Activated CD4-positive, CD25-positive, alpha-beta regulatory T cell treated with anti-CD3 and anti-CD28 coated beads, Interleukin-2, amount 50 U/mL, for 72 hours (primary cell): ENCODE measurements around the gene CD79A.

Experiments used
- DNase-seq: peaks from one replicate; pipeline ENCODE4 v3.0.0; 2021

The CD79A gene

GRCh38 chr19:41921577-41922576 is 44.8 kb downstream of the CD79A start:
- DNase-seq, result no peak

DNA sequence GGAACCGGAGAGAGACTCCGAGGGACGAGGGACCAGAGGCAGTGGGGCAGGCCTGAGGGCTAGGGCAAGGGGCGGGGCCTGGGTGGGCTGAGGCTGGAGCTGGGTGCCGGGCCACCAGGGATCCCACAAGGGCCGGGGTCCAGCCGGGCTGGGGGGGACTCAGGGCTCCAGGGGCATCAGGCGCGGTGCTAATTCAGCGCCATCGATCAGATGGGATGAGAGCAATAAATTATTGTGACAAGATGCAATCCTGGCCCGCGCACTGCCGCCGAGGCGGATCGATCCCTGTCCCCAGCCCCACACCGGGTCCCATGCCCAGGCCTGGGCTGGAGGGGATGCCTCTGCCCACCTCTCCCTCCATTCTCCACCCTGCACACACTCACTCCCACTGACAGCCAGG is 45.5 kb downstream of the CD79A start:
- DNase-seq, result no peak

- no peak for DNase-seq
Observed at GRCh38 chr19:41923045-41923788, 46.1 kb downstream of the CD79A start.

DNA sequence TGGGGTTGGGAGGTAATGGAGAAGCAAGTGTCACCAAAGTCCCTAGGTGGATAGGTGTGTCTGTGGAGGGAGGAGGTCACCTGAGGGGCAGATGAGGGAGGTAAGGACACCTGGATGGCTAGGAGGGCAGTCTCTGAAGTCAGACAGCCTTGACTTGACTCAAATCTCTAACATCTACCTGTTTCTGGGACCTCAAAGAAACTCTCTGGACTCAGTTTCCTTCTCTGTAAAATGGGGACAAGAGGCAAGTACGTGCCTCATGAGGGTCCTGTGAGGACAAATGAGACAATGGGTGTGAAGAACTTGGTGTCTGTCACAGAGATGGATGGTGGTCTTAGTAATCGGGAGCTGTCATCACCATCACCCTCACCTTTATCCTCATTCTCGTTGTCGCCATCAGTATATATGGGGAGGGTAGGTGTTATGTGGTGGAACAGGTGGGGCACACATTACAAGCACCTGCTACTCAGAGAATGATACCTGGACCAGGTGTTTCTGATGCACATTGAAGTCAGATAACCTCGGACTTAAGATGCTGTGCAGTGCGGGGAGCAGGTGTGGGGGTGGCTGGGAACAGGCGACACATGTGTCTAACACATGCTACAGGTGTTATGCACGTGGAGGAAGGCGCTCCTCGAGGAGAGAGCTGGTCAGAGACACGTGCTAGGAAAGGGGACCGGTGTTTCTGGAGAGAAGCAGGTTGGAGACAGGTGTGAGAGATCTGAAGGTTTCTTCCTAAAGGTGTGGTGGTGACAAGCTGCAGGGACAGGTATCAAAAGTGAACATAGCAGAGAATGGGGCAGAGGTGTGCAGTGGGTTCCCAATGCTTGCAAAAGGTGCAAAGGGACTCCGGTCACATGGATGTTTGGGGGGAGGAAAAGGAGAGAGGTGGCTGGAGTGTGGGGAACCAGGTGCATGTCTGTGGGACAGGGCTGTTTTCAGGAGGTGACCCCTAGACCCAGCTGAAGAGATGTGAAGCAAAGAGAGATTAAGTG is 47.4 kb downstream of the CD79A start:
- DNase-seq, result no peak

GRCh38 chr19:41925208-41926003 is 48.3 kb downstream of the CD79A start:
- no peak for DNase-seq

DNA sequence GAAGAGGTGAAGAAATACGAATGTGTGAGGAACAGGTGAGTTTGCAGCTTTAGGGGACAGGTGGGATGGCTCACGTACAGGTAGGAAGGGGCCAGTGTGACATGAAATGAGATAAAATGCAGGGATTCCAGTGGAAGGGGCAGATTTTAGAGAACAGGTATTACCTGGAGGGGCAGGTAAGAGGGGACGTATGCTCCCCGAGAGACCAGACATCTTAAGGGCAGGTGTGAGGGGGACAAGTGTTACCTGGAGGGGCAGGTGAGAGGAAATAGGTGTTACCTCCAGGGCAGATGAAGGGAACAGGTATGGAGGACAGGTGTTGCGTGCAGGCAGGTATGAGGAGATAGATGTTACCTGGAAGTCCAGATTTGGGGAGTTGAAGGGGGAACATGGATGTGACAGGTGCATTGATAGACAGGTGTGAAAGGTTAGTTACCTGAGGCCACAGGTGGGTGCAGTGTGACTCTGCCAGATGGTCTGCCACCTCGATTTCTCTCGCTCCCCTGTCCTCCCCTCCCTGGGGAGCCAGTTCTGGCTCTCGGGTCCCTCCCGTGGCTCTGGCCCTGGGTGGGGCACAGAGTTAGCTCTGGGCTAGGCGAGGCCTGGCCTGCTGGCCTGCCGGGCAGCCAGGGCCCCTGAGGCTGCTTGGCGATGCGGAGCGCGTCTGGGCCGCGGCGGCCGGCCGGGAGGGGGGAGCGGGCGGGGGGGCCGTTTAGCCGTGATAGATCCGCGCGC is 49.1 kb downstream of the CD79A start:
- no peak for DNase-seq

- no peak for DNase-seq
Observed at GRCh38 chr19:41926763-41927496, 49.9 kb downstream of the CD79A start.

GRCh38 chr19:41927497-41928192 is 50.6 kb downstream of the CD79A start:
- no peak for DNase-seq

- peak; percentile 49 for DNase-seq
Observed at GRCh38 chr19:41928221-41928683, 51.2 kb downstream of the CD79A start, which contains the start of gene ERFL. Gene ERFL, minus strand, starts transcription at chr19:41928449. Its CDS starts 15,530 bp downstream, at chr19:41912919.

- no peak for DNase-seq
Observed at GRCh38 chr19:41928754-41929535, 51.9 kb downstream of the CD79A start.

DNA sequence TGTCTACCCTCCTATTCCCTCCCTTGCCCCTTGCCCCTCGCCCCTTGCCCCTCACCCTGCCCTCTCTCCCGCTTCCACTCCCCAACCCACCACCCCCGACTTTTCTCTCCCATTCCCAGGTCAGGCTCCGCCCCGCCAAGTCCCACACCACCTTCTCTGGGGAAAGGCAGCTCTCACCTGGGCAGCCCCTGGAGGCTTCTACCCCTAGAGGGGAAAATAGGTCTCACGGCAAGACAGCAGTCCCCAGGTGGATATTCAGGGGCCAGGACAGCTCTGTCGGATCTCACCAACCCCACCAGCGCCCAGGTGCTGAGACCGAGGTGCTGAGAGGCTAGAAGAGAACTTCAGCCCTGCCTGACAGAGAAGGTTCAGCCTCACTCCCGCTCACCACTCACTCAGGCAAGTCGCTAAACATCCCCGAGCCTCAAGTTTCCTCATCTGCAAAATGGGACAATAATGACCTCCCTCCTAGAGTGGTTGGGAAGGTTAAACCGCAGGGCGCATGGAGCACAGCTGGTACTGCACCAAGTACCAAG is 52.5 kb downstream of the CD79A start:
- DNase-seq, result no peak

GRCh38 chr19:41930322-41930722 is 53.2 kb downstream of the CD79A start:
- no peak for DNase-seq
